ENCODE results near the gene OVCH1.
A peak's percentile ranks its signal among the peaks of the same experiment; 100 is the strongest.
"Not testable (repeated sequence)": the region's sequence is repeated elsewhere in the genome, so short reads cannot be mapped to it uniquely, and the experiment has no call there.

The OVCH1 gene

GRCh38 chr12:29509503-29509902 is 12.0 kb upstream of the OVCH1 start:
- no peak for DNase-seq
- intact Hi-C loops (cut with DNase I), result no loop called here

GRCh38 chr12:29508949-29509348 is 11.5 kb upstream of the OVCH1 start:
- intact Hi-C loops (cut with DNase I), result no loop called here
- no peak for DNase-seq

- DNase-seq, result no peak
- intact Hi-C loops (cut with DNase I), result no loop called here
These were observed 7.6 kb upstream of the OVCH1 start for GRCh38 chr12:29505122-29505521.

- no peak for DNase-seq
- intact Hi-C loops (cut with DNase I), result no loop called here
These were observed 5.8 kb upstream of the OVCH1 start for GRCh38 chr12:29503283-29503682.

- intact Hi-C loops (cut with DNase I), result no loop called here
- DNase-seq, result no peak
These were observed 1.7 kb upstream of the OVCH1 start for GRCh38 chr12:29499235-29499634.

- intact Hi-C loops (cut with DNase I), result no loop called here
These were observed 4.6 kb downstream of the OVCH1 start for GRCh38 chr12:29492891-29493290.

GRCh38 chr12:29486972-29487371 is 10.5 kb downstream of the OVCH1 start:
- peak in 9 of 42 donors; percentile 5 to 55 (median 33) for DNase-seq
- intact Hi-C loops (cut with DNase I), result no loop called here

More at GRCh38 chr12:29492891-29493290, 4.6 kb downstream of the OVCH1 start:
- DNase-seq, result no peak

- no peak for DNase-seq
- intact Hi-C loops (cut with DNase I), result no loop called here
These were observed 34.3 kb downstream of the OVCH1 start for GRCh38 chr12:29463198-29463597.

GRCh38 chr12:29460082-29460481 is 37.4 kb downstream of the OVCH1 start:
- intact Hi-C loops (cut with DNase I), result no loop called here
- no peak for DNase-seq

GRCh38 chr12:29455087-29455486 is 42.4 kb downstream of the OVCH1 start:
- DNase-seq, result peak; percentile 22 to 89 (median 70)
- intact Hi-C loops (cut with DNase I), result no loop called here

GRCh38 chr12:29451888-29452287 is 45.6 kb downstream of the OVCH1 start:
- DNase-seq, result no peak
- intact Hi-C loops (cut with DNase I), result no loop called here

- intact Hi-C loops (cut with DNase I), result no loop called here
- no peak for DNase-seq
These were observed 49.3 kb downstream of the OVCH1 start for GRCh38 chr12:29448157-29448556.

- intact Hi-C loops (cut with DNase I), result no loop called here
- DNase-seq, result no peak
These were observed 50.1 kb downstream of the OVCH1 start for GRCh38 chr12:29447285-29447975.

- intact Hi-C loops (cut with DNase I), result no loop called here
These were observed 58.0 kb downstream of the OVCH1 start for GRCh38 chr12:29439506-29439905.

GRCh38 chr12:29438752-29439408 is 58.6 kb downstream of the OVCH1 start:
- DNase-seq, result no peak
- intact Hi-C loops (cut with DNase I), result no loop called here

More at GRCh38 chr12:29439506-29439905, 58.0 kb downstream of the OVCH1 start:
- DNase-seq, result no peak

- intact Hi-C loops (cut with DNase I), result no loop called here
- no peak for DNase-seq
These were observed 59.9 kb downstream of the OVCH1 start for GRCh38 chr12:29437575-29437974.

- DNase-seq; intact Hi-C loops (cut with DNase I): not testable (repeated sequence)
These were observed 60.7 kb downstream of the OVCH1 start for GRCh38 chr12:29436815-29437214.

- no peak for DNase-seq
- intact Hi-C loops (cut with DNase I), result no loop called here
These were observed 66.0 kb downstream of the OVCH1 start for GRCh38 chr12:29431513-29431912.

- intact Hi-C loops (cut with DNase I), result no loop called here
- DNase-seq, result no peak
These were observed 66.8 kb downstream of the OVCH1 start for GRCh38 chr12:29430716-29431044.

GRCh38 chr12:29429999-29430715 is 67.3 kb downstream of the OVCH1 start:
- peak in 1 of 42 donors; percentile 36 for DNase-seq
- intact Hi-C loops (cut with DNase I), result no loop called here

Measured in head of caudate nucleus (tissue), 42 donors.